Hepatocyte (in vitro differentiated cells): Measurements from ENCODE around the gene PRORP.

Source experiments
- CTCF ChIP-seq: fragments of 200-600 bp; sonication (generic); IDR thresholded peaks from 2 replicates; pipeline ENCODE4 v1.5.1; 2016; ENCODE audit warnings: antibody characterized with exemption, mild to moderate bottlenecking; ENCODE audit not compliant: poor library complexity
- EZH2phosphoT487 ChIP-seq: fragments of 200-600 bp; sonication (generic); IDR thresholded peaks from one replicate; pipeline ENCODE4 v1.6.1; 2018; ENCODE audit warnings: antibody characterized with exemption, mild to moderate bottlenecking, low read depth, moderate library complexity; ENCODE audit not compliant: unreplicated experiment, severe bottlenecking

- TF ChIP-seq CTCF (no peak), EZH2phosphoT487 (no peak)
Measured at GRCh38 chr14:35140718-35141581, 18.6 kb downstream of the PRORP start.
